HG03139 (cell line): Measurements from ENCODE around the gene TNFAIP8L3.

Experiments
- ATAC-seq: cut with Tn5 transposase; IDR thresholded peaks from one replicate; pipeline ENCODE4 v1.9.1; 2021; ENCODE audit not compliant: unreplicated experiment

The TNFAIP8L3 gene

DNA sequence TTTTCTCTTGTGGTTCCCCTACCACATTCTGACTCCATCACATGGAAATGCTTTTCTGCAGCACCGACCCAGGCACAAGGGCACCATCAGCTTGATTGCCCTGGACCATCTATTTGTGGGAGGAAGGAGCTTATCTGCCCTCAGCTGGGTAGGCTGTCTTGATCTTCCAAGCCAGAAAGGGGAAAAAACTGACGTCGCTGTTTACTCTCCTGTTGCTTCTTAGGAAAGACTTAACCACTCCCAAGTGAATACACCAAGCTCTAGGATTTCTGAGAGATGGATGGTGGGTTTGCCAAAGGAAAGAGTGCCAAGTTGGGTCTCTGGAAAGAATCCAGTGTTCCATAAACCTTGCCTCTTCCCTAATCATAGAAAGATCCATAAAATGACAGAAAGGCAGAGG is 4.0 kb downstream of the TNFAIP8L3 start:
- ATAC-seq: no peak

DNA sequence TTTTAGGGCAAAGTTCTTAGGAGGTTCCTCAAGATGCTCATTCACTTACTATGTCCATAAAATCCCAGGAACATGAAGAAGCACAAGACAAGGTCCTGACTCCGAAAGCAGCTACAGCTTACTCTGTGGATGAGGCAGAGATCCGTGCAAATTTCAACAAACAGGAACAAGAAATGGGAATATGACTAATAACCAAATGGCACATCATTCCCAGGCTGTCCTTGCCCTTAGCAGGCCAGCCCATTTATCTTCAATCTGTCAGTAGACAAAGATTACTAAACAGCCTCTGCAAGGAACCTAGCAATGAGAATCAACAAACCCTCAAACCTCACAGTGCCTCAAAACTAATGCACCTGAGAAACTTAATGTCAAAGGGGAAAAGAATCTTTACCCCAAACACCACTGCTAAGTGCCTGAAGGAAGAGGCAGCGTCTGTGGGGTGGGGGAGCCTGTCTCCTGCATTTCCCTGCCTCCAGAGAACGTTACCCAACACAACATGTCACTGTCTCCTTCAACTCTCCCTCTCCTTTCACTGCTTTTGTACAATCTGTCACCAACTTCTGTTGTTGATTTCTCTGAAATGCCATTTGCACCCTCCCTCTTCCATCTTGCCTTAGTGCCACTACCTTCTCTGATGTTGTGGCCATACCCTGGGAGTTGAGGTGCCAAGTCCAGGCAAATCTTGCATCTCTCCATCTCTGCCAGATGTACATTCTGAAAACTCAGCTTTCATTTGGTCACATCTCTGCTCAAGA is 4.8 kb downstream of the TNFAIP8L3 start:
- ATAC-seq: no peak

DNA sequence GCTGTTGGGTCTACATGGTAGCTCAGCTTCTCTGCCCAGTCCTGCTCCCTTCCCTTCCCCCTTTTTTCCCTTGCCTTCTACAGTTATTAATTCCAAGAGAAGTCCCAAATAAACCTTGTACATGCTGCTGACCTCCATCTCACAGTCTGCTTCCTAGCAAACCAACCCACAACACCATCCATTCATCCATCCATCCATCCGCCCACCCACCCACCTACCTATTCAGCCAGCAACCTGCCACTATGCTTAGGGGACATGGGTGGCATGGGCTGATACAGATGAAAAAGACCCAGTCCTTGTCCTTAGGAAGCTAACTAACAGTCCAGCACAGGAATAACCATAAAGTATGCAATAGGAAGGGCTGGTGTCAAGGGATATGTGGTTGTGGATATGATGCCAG is 5.7 kb downstream of the TNFAIP8L3 start:
- ATAC-seq: no peak

DNA sequence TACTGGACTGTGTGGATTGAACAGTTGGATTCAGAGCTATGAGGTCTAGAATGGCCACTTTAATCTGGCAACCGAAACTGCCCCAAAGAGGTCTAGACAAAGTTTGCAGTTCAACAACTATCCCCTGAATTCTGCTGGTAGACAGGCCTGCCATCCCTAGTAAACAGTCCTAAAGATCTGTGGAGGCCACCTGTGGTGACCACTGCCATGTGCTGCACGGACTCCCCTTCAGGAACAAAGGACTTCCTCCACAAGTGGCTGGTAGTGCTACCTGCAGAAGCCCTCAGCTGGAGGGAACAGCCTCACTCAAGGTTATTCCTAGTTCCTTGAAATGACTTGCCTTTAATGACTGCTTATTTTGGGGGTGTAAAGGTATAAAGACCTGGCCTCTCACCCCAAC is 6.1 kb downstream of the TNFAIP8L3 start:
- no peak for ATAC-seq

DNA sequence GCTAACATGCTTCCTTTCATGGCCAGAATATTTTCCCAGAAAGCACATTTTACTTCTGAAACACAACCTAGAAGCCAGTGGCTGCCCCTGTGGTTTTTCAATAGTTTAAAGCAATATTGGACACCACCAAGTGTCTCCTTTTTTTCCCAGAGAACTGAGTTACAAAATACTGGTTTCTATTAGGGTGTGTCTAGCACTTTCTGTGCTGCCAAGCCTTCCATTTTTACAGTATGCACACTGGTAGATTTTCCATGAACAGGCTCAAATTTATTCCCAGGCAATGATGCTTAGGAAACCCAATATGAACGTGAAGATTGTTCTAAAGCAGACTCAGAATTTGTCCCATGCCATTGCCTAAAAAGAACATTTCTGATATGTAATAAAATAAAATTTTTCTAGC is 7.2 kb downstream of the TNFAIP8L3 start:
- ATAC-seq: no peak

DNA sequence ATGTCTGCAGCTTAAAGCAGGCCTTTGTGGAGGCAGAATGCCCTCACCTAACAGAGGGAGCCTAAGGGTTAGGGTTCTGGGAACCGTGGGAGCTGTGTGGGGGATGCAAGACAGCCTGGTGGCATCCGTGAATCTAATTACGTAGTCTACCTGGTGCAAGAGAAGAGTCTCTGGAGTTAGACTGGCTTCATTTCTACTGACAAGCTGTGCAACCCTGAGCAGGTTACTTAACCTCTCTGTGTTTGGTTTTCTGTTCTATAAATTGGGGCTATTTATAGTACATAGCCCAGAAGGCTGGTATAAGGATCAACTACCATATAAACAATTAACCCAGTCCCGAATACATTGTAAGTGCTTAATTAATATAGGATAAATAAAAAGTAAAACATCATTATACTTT is 8.3 kb downstream of the TNFAIP8L3 start:
- no peak for ATAC-seq

DNA sequence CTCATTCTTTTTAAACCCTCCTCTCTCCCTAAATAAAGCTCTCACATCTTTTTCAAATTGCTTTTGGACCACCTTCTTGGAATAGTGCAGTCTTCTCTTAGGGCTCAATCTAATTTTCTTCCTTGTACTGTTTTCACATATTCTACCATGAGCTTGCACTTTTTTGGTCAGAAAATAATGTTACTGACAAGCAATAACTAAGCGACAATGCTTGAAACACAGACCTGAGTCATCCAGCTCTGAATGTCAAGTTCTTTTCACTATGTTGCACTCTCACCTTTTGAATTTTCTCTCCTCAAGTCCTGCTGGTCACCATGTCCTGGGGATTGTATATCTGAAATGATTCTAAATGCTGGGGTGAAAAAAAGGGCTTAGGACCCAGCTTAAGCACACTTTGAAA is 8.9 kb downstream of the TNFAIP8L3 start:
- no peak for ATAC-seq

DNA sequence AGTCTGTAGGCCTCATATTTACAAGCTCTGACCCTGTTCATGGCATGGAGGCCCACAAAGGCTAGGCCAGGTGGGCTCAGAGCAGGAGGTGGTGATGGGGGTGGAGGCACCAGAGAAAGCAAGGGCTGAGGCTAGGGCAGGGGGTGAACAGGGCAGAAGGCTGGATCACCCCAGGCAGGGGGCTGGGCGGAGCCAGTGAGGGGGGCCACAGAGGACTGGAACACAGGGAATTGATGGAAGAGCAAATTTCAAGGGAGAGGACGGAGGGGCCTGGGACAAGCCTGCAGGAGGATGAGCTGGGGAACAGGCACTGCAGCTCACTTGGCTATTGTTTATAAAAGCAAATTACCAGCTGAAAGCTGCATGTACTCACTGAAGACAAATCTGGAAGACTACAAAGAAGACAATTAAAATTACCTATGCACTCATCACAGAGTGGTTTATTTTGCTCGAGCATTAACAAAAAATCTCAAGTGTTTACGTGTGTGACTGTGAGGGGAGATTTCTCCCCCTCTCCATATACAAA is 11.0 kb downstream of the TNFAIP8L3 start:
- no peak for ATAC-seq

DNA sequence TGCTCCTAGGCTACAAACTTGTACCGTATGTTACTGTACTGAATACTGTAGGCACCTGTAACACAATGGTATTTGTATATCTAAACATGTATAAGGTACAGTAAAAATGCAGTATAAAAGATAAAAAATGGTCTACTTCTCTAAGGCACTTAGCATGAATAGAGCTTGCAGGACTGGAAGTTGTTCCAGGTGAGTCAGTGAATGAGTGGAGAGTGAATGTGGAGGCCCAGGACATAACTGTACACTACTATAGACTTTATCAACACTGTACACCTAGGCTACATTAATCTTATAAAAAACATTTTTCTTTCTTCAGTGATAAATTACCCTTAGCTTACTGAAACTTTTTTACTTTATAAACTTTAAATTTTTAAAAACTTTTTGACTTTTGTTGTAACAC is 12.5 kb downstream of the TNFAIP8L3 start:
- no peak for ATAC-seq

DNA sequence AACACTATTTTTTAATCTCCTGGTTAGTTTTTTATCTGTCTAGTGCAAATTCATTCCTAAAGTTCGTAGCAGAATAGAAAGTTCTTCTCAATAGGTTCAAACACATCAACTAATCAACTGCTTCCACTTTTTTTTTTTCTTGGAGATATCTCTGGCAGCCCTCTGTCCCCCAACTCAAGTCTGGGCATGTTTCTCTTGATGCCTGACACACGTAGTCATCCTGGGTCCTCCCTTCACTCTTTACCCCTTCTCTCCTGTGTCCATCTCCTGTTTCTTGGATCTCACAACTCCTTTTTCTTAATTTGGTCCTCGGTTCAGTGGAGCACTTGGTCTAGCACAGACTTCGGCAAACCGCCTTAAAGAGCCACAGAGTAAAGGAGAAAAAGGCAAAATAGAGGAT is 14.4 kb downstream of the TNFAIP8L3 start:
- no peak for ATAC-seq

DNA sequence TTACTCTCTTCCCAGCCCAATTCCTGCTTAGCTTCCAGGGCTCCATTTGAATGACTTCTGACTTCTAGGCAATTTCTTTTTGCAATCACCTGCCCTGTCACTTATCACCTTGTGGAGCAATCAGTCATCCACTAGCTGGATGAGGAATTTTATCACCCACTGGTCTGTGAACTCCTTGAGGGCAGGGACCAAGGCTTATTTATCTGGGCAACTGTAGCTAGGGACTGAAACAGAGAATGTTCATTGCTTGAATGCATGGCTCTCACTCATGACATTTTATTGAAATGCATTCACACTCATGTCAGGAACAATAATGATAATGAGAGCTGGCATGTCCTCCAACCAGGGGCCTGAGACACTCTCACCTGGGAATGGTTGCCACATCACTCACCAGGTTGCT is 15.5 kb downstream of the TNFAIP8L3 start:
- no peak for ATAC-seq

DNA sequence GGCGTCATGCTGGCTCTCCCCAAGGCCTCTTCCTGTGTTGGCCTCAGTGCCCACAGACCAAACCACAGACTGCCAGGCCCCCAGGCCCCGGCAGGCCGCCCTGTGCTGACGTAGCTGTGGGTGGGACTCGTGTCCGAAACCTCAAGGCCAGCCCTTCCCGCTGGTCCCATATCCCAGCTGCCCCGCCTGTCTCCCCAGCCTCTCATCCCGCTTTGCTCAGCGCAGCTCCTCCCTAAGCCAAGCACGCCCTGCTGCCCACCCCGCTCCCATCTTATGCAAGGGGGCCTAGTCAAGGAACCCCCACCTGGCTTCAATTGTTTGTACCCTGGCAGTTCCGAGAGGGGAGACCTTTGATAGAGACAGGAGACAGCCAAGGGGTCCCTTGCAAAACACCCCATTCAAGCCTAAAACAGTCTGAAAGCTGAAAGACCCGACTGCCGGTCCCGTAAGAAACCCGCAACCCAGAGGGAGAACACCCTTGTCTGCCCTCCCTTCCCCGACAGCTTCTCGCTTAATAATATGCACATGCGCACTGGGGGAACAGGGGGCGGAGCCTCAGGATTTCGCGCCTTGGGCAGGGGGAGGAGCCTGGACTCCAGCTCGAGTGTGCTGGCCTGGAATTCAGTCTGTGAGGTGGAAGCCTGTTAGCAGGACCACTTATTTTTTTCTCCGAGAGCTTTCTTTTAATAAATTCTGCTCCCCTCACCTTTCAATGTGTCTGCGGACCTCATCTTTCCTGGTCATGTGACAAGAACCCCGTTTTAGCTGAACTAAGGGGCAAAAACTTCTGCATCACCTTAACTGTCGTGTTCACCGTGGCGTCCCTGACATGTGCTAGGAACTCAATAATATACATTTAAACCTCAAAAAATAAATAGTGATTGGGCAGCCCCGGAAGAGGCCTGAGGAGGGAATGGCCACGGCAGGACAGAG is 17.2 kb downstream of the TNFAIP8L3 start:
- peak; percentile 45 for ATAC-seq

DNA sequence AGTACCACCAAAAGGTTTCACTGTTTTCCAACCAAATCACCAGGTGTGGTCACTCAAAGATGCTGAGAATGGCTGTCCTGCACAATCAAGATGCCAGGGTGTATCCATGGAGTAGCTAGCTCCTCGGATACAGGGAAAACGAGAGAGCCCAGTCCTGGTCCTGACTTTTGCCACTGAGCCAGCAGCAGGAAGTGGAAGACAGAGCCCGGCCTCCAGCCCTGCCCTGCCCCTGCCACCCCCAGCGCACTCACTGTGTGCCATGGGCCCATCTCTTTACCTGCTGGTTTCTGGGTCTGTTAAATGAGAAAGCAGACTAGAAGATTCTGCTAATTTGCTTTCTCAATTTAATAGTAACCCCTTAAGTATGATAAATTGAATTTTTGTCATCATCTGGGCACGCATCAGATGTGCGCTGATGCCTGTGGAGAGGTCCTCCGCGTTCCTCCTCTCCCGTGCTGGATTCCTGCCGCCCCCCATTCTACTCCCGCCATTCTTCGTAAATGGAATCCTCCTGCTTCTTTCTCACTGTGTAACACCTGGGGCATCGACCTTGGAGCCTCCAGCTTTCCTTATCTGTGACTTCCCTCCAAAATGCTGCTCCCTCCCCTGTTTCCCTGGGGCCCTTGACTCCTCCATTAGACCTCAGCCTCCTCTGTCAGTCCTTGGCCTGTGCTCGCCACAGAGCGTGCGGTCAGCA is 18.0 kb downstream of the TNFAIP8L3 start:
- ATAC-seq: no peak

DNA sequence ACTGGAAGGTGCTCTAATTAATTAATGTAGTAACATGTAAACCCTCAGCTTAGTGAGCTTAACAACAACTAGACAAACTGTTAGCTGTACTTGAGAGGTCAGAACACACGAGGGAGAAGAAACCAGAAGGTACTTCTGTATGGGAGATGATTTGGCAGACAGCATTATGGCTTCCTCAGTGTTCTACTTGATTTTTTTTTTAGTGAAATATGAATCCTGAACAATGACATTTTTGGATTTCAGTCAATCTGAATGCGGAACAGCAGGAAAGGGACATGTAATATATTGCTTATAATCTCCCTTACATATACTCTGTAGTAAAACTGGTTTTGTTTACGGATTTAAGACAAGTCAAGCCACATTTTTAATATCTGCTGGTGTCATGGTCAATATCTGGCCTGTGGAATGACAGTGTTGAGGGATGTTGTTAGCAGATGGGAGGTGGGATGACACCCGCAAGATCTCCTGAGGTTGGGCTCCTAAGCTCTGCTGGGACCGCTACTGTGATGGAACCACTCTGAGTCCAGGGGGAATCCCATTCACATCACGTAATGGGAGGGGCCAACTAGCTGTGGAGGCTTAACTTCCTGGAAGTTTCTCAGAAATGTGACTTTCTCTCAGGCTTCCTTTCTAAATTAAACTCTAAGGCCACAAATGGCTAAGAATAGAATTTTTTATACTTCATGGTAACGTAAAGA is 18.7 kb downstream of the TNFAIP8L3 start:
- no peak for ATAC-seq

DNA sequence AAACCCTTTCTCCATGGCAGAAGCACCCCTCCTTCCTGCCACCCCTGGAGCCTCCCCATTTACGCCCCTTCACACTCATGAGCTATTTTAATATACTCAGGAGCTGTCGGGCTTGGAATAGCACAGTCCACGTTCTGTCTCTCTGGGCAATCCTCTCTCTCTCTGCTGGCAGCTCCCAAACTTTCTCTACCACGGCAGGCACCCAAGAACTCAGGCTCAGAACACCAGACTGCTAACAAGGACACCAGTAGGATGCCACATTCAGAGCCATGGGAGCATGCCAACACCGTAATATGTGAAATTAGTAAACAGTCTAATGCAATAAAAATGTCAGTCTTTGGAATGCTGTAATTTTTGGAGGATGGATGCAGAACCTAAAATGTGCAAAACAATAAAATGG is 19.3 kb downstream of the TNFAIP8L3 start:
- no peak for ATAC-seq

DNA sequence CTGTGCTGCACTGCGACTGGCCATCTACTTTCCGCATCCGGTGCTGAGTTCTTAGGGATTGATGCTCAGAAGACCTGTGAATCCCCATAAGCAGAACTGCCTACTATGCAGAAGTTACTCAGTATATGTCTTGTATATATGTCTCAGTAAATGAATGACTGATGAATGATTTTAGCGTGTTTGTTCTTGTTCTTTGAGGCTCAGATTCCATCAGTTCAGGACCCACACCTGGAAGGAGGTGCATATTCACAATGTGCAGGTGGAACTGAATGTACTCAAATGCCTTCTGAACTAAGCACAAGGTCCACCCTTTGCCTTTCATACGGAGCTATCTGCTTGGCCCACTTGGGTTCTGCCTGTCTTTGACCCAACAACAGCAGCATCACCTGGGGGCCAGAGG is 19.8 kb downstream of the TNFAIP8L3 start:
- no peak for ATAC-seq

DNA sequence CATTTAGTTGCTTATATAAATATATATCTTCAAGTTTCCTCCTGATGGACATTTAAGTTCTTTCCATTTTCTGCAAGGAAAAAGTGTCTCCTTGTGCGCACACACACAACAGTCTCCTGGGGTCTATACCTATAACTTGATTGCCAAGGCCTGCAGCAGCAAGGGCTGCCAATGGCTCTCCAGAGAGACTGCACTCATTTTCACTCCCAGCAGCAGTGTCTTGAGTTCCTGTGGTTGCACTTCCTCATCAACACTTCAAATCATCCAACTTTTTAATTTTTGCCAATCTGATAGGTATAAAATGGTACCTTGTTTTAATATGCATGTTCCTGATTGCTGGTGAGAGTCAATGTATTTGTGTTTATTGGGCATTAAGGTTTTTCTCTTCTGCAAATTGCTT is 23.1 kb downstream of the TNFAIP8L3 start:
- no peak for ATAC-seq

DNA sequence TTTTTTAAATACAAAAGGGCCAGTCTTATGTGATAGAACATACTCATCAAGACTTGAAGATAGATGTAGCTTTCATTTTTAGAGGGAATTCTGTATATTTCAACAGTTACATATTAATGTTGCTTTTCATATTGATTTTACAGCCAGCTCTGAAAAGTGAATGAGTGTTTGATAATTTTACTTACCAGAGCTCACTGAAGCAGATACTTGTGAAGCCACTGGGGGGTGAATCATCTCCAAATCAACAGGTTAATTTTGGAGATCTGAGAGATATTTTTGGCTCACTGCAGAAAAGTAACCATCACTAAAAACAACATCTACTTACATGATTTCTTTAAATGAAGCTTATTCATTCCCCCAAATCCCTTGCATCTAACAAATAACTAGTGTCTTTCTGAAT is 24.7 kb downstream of the TNFAIP8L3 start:
- no peak for ATAC-seq

DNA sequence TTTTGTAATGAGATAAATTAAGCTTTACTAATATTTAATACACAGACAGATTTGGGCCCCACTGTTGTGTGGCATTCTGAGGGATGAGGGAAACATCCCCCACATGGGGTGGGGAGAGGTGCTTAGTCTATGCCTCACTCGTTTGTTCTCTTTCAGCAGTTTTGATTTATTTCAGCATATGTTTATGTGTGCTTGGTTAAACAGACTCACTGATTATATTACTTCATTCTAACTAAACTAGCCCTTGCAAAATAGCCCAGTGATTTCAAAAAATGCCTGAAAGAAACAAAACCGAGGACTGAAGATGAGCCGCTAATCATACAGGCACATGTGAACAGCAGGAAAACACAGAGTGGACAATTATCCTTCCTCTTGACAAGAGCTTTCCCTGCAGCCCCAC is 27.2 kb downstream of the TNFAIP8L3 start:
- no peak for ATAC-seq

DNA sequence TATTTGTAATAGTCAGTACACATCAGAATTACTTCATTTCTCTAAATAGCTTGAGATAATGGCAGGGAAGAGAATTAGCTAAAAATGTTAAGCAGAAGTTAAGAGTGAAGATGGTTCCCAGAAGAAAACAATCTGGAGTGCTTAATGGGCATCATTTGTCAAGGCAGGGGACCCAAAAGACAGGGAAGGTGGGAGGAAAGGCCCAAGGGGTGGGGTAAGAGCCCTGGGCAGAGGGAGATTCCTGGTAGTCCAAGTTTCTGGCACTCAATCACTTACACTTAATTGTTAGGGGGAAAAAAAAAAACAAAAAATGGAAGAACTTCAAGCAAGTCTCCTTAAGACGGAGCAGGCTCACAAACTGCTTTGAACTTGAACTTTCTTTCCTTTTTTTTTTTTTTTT is 28.9 kb downstream of the TNFAIP8L3 start:
- no peak for ATAC-seq

DNA sequence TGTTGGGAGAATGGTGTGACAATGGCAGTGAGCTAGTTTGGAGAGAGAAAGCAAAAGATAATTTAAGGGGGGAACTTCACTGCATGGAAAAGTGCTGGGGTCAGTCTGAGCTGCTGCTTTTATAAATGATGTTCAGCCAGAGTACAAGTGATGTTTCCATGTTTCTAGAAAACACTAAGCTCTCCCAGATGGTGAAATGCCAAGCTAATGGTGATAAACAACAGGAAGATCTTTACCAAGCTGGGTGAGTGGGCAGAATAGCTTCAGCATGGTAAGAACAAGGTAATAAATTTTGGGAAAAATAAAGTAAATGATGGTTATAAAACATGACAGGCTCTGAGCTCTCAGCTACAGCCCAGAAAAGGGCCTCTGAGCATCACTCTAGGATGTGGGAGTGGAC is 29.4 kb downstream of the TNFAIP8L3 start:
- no peak for ATAC-seq
